Spleen (tissue), 7 donors: ENCODE data around the gene ITGA1.

Experiments used
- CTCF ChIP-seq, 11 experiments: fragments of 200-600 bp in 7 of 11; fragments of 450-650 bp in 4 of 11; sonication (generic) in 4 of 11; IDR thresholded peaks in 8 of 11; conservative IDR thresholded peaks in 3 of 11; 1 replicate in 7 of 11; 2 replicates in 4 of 11; pipeline versions ENCODE4 v1.4.0 to v1.8.0; 2016 to 2021; ENCODE audit warnings: antibody characterized with exemption in 11 of 11, inconsistent platforms in 4 of 11, mild to moderate bottlenecking in 1 of 11
- POLR2A ChIP-seq, 3 donors: fragments of 450-650 bp; IDR thresholded peaks; one replicate each; pipeline ENCODE4 v1.5.1; 2017; ENCODE audit warnings: antibody characterized with exemption in 3 of 3, mild to moderate bottlenecking in 1 of 3
- donor health status: DM: no; HTN: no; CAD: no; lungs with moderate emphysema.
- donor health status: DM: no; HTN: no; CAD: no.
- donor health status: DM: no; HTN: no; CAD: no.

GRCh38 chr5:52898961-52899680 is 111.4 kb downstream of the ITGA1 start:
- TF ChIP-seq CTCF (IDR thresholded peaks at IDR 0.05 in 8 of 11, conservative IDR thresholded peaks at IDR 0.05 in 3 of 11): no peak
- no peak for TF ChIP-seq POLR2A (IDR thresholded peaks at IDR 0.05)
